A549 (cell line): ENCODE results near the gene RASSF3. TPM values are rescaled to one million over a fixed set of nuclear protein-coding genes. Genes with fewer than 3 reads are reported as not detected.

ENCODE experiments used
- ATAC-seq, 2 experiments: fragments of 200-7000 bp in 1 of 2; fragments of >200 bp in 1 of 2; cut with Nextera tagmentation in 1 of 2; cut with Tn5 transposase in 1 of 2; 3 replicates each; pipeline versions ENCODE4 v1.8.0 to v1.9.1; 2018 to 2020; ENCODE audit warnings: mild to moderate bottlenecking in 1 of 2, moderate library complexity in 1 of 2
- CTCF ChIA-PET: fragments of 300-600 bp; sonication (Branson Sonifier 250); formaldehyde crosslinking; extraction: SDS; loops from one replicate; lab custom pipeline; 2021; ENCODE audit warnings: antibody characterized with exemption, inconsistent platforms; lab: Yijun Ruan, JAX
- POLR2A ChIA-PET: fragments of 350-600 bp; formaldehyde crosslinking; extraction: SDS; loops from one replicate; lab custom pipeline; 2021; ENCODE audit warnings: antibody characterized with exemption, inconsistent platforms; lab: Yijun Ruan, JAX
- DNase-seq, 2 experiments: peaks; one replicate each; pipeline versions ENCODE4 v3.0.0 to v3.0.0-alpha.2; 2011 to 2016; ENCODE audit warnings: low read depth in 1 of 2, low spot score in 1 of 2
- FAIRE-seq: peaks from 2 replicates; lab custom pipeline; 2011; peaks lifted over from hg19 to GRCh38; lab: Jason Lieb, UNC
- H3K27ac ChIP-seq, 2 experiments: fragments of >200 bp; sonication (Bioruptor Twin); formaldehyde crosslinking; 3 replicates each; pipeline ENCODE4 v1.5.1; 2016 to 2017
- H3K4me1 ChIP-seq: fragments of >200 bp; sonication (Bioruptor Twin); formaldehyde crosslinking; 3 replicates; pipeline ENCODE4 v1.6.1; 2016
- H3K4me2 ChIP-seq: fragments of >200 bp; sonication (Bioruptor Twin); formaldehyde crosslinking; 3 replicates; pipeline ENCODE4 v1.6.1; 2016
- H3K4me3 ChIP-seq: fragments of >200 bp; sonication (Bioruptor Twin); formaldehyde crosslinking; 3 replicates; pipeline ENCODE4 v1.5.1; 2016
- H3K9me3 ChIP-seq: fragments of >200 bp; sonication (Bioruptor Twin); formaldehyde crosslinking; 3 replicates; pipeline ENCODE4 v1.6.1; 2016
- CBX2 ChIP-seq: fragments of 200-600 bp; sonication (generic); IDR thresholded peaks from 2 replicates; pipeline ENCODE4 v1.6.1; 2016; ENCODE audit warnings: low read depth, mild to moderate bottlenecking, borderline replicate concordance
- CBX8 ChIP-seq: fragments of 200-600 bp; sonication (generic); IDR thresholded peaks from 2 replicates; pipeline ENCODE4 v1.6.1; 2016
- ESRRA ChIP-seq: fragments of 150-350 bp; IDR thresholded peaks from 2 replicates; pipeline ENCODE4 v1.6.1; 2014; ENCODE audit warnings: mild to moderate bottlenecking, low read length, borderline replicate concordance
- FOSB ChIP-seq: fragments of 250-450 bp; sonication (Bioruptor Pico); IDR thresholded peaks from 2 replicates; pipeline ENCODE4 v1.5.0; 2020; ENCODE audit warnings: mild to moderate bottlenecking, moderate library complexity
- FOXS1 ChIP-seq: fragments of 250-450 bp; sonication (Bioruptor Pico); IDR thresholded peaks from 2 replicates; pipeline ENCODE4 v1.5.0; 2020; ENCODE audit warnings: mild to moderate bottlenecking, moderate library complexity
- HDAC2 ChIP-seq: fragments of 200-600 bp; sonication (generic); IDR thresholded peaks from 2 replicates; pipeline ENCODE4 v1.6.1; 2016
- JUNB ChIP-seq: fragments of >200 bp; sonication (Bioruptor Twin); formaldehyde crosslinking; IDR thresholded peaks from 2 replicates; pipeline ENCODE4 v1.6.1; 2016
- KDM5A ChIP-seq: fragments of 200-600 bp; sonication (generic); IDR thresholded peaks from 2 replicates; pipeline ENCODE4 v1.6.1; 2016; ENCODE audit warnings: antibody characterized with exemption, mild to moderate bottlenecking
- MAFK ChIP-seq: fragments of 450-650 bp; IDR thresholded peaks from 2 replicates; pipeline ENCODE4 v1.6.1; 2014; ENCODE audit not compliant: partially characterized antibody
- MAZ ChIP-seq: fragments of 150-350 bp; IDR thresholded peaks from 2 replicates; pipeline ENCODE4 v1.6.1; 2014; ENCODE audit warnings: antibody characterized with exemption, low read depth, low read length, borderline replicate concordance
- NR3C1 ChIP-seq: fragments of >200 bp; sonication (Bioruptor Twin); formaldehyde crosslinking; IDR thresholded peaks from 3 replicates; pipeline ENCODE4 v1.6.1; 2017
- POLR2AphosphoS2 ChIP-seq: conservative IDR thresholded peaks from 2 replicates; pipeline ENCODE4 v1.6.1; 2012; ENCODE audit warnings: low read length, improper control_type of control experiment, inconsistent platforms
- RCOR1 ChIP-seq: fragments of 150-350 bp; IDR thresholded peaks from 2 replicates; pipeline ENCODE4 v1.6.1; 2014; ENCODE audit warnings: antibody characterized with exemption, low read length, low read depth
- RNF2 ChIP-seq: fragments of 200-600 bp; sonication (generic); IDR thresholded peaks from 2 replicates; pipeline ENCODE4 v1.6.1; 2016; ENCODE audit warnings: low read depth, mild to moderate bottlenecking, antibody characterized with exemption, moderate library complexity, borderline replicate concordance
- SREBF2 ChIP-seq: fragments of 450-650 bp; IDR thresholded peaks from 2 replicates; pipeline ENCODE4 v1.6.1; 2014; ENCODE audit warnings: mild to moderate bottlenecking, moderate library complexity
- ZC3H11A ChIP-seq: fragments of 450-650 bp; IDR thresholded peaks from 2 replicates; pipeline ENCODE4 v1.6.1; 2014; ENCODE audit warnings: antibody characterized with exemption, mild to moderate bottlenecking
- ZFP36 ChIP-seq: fragments of 450-650 bp; IDR thresholded peaks from 2 replicates; pipeline ENCODE4 v1.6.1; 2014; ENCODE audit warnings: borderline replicate concordance; ENCODE audit not compliant: partially characterized antibody
- ZSCAN20 ChIP-seq: fragments of 250-450 bp; sonication (Bioruptor Pico); IDR thresholded peaks from 2 replicates; pipeline ENCODE4 v1.8.0; 2022; ENCODE audit warnings: mild to moderate bottlenecking, moderate library complexity
- WGBS: methylation state at CpG from one replicate; pipeline ENCODE4 v1.1.6; 2017; ENCODE audit errors: missing lambda C conversion rate; 5-methylcytosine and 5-hydroxymethylcytosine counted together
- polyA plus RNA-seq, 4 experiments: library from polyadenylated mRNA; depleted of rRNA in 3 of 4; stranded (reverse); fragments of >200 nt; fragmentation: RNase III in 1 of 4; extraction: RNeasy Plus Mini Kit Qiagen cat#74134 plus additional on column Dnase treatment in 1 of 4; gene quantifications; 2 replicates in 3 of 4; 3 replicates in 1 of 4; pipeline ENCODE4 v1.2.3, GENCODE V29; 2011 to 2017
- TF ChIP-seq, protein P1 (sequence below): fragments of >200 bp; sonication (Bioruptor Twin); formaldehyde crosslinking; IDR thresholded peaks from 3 replicates; pipeline ENCODE4 v1.6.1; 2016
- TF ChIP-seq, protein P2 (sequence below): fragments of 250-450 bp; sonication (Bioruptor Pico); IDR thresholded peaks from 2 replicates; pipeline ENCODE4 v1.5.0; 2020; ENCODE audit warnings: low read depth, mild to moderate bottlenecking, moderate library complexity
- TF ChIP-seq, protein P3 (sequence below): IDR thresholded peaks from 2 replicates; pipeline ENCODE4 v1.6.1; 2012
- TF ChIP-seq, protein P4 (sequence below): fragments of 250-450 bp; sonication (Bioruptor Pico); IDR thresholded peaks from 2 replicates; pipeline ENCODE4 v1.5.0; 2021; ENCODE audit warnings: mild to moderate bottlenecking, moderate library complexity, borderline replicate concordance
- TF ChIP-seq, protein P5 (sequence below): fragments of 150-350 bp; IDR thresholded peaks from 2 replicates; pipeline ENCODE4 v1.6.1; 2014; ENCODE audit warnings: low read depth, mild to moderate bottlenecking, low read length

Gene RASSF3
- polyA plus RNA-seq, 2 of the 4 experiments (the other 2 are of a cell fraction), result 19.7 to 35.4 TPM

DNA sequence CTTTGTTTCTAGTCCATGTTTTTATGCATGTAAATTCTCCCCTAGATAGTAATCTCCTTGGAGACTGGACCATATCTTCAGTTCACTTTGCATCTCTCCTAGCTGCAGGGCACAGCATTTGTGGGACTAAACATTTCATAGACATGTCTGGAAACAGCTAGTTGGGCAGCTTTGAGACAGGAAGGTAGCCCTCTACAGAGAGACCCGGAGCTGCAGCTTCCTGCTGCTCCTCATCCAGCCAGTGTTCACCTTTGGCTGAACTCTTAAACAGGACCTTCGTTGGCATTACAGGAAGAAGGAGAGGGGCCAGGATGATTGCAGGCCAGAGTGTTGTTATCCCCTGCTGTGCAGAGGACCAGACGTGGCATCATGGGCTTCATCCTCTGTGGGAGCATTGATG, 96.0 kb downstream of the RASSF3 start (continued):
- no peak for TF ChIP-seq ZC3H11A

DNA sequence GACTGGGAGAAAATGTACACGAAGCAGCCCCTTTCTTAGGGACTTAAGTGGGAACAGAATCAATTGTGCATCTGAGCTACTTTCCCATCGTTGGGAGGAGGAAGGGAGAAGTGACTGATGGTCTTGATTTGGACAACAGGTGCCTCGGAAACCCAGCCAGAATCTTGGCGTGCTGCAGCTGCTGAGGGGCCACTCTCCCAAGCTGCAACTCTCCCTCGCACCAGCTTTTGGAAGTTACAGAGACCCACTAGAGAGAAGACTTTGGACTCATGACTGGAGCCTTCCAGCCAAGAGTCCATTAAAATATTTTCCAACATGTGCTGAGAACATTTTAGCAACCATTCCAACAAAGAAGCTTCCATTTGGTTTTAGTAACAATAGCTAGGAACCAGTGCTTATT, 96.6 kb downstream of the RASSF3 start:
- H3K4me2 ChIP-seq, result no peak overlapping the region
- H3K27ac ChIP-seq, result no peak overlapping the region
- DNase-seq (no peak), FAIRE-seq (no peak), ATAC-seq (no peak)
- no peaks in the 10 kb centered on the region for H3K9me3 ChIP-seq
- TF ChIP-seq SREBF2, result no peak
- TF ChIP-seq MAZ, result no peak
- TF ChIP-seq, protein P1, sequence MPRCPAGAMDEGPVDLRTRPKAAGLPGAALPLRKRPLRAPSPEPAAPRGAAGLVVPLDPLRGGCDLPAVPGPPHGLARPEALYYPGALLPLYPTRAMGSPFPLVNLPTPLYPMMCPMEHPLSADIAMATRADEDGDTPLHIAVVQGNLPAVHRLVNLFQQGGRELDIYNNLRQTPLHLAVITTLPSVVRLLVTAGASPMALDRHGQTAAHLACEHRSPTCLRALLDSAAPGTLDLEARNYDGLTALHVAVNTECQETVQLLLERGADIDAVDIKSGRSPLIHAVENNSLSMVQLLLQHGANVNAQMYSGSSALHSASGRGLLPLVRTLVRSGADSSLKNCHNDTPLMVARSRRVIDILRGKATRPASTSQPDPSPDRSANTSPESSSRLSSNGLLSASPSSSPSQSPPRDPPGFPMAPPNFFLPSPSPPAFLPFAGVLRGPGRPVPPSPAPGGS, result no peak
- no peak for TF ChIP-seq POLR2AphosphoS2
- no peak for TF ChIP-seq KDM5A
- no peaks in the 10 kb centered on the region for H3K4me1 ChIP-seq
- CTCF ChIA-PET, result interaction anchor here (0.6 to 6.2 kb wide), 5 partner anchors 9 to 158 kb away, joined by 3 to 45 read pairs (median 5); no protein-coding TSS in a partner anchor
- POLR2A ChIA-PET, result no interaction called here
- no peak overlapping the region for H3K4me3 ChIP-seq
- WGBS, result 91% methylated on average over 5 of the region's 5 CpGs

DNA sequence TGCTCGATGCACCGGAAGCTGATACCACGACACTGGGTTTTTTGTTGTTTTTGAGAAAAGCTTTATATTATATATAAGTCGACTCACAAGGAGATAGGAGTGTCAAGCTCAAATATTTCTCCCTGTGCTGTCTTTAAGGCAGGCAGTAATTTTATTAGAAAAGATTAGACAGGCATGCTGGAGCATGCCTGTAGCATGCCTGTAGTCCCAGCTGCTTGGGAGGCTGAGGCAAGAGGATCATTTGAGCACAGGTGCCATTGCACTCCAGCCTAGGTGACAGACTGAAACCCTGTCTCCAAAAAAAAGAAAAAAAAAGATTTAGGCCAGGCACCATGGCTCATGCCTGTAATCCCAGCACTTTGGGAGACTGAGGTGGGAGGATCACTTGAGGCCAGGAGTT, 97.1 kb downstream of the RASSF3 start:
- ChIA-PET POLR2A (no interaction called here), CTCF (interaction anchor here (0.6 to 6.2 kb wide), 6 partner anchors 9 to 158 kb away, joined by 3 to 45 read pairs (median 5); no protein-coding TSS in a partner anchor)
- H3K4me1 ChIP-seq, result no peaks in the 10 kb centered on the region
- H3K4me3 ChIP-seq, result no peak overlapping the region
- H3K9me3 ChIP-seq, result no peaks in the 10 kb centered on the region
- H3K4me2 ChIP-seq, result no peak overlapping the region
- FAIRE-seq, result no peak
- WGBS, result 88% methylated on average over 4 of the region's 4 CpGs
- TF ChIP-seq RCOR1 (no peak), JUNB (no peak), NR3C1 (no peak), ESRRA (no peak), CBX8 (no peak)
- H3K27ac ChIP-seq, result no peak overlapping the region
- ATAC-seq, result no peak
- DNase-seq, result no peak

DNA sequence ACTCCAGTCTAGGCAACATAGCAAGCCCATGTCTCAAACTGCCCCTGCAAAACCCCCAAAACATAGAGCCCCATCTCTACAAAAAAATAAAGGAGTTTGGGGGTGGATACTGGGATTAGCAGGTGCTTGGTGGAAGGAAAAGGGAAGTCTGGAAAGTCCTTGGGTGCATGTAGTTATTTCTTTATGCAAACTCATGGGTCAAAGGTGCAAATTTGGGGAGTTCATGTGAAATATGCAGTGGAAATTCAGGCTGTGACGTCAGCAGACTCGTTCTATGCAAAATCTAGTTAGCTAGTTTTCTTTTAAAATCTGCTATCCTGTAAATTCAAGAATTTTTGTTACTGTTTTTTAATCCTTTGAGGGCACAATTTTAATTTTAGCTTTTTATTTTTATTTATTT, 97.6 kb downstream of the RASSF3 start:
- ChIA-PET POLR2A (no interaction called here), CTCF (interaction anchor here (1.0 to 6.2 kb wide), 6 partner anchors 11 to 159 kb away, joined by 3 to 45 read pairs (median 4); partner anchors contain the start of gene RASSF3)
- ATAC-seq (no peak), FAIRE-seq (no peak), DNase-seq (no peak)
- H3K4me2 ChIP-seq, result no peak overlapping the region
- 94% methylated on average over 2 of the region's 2 CpGs for WGBS
- no peak overlapping the region for H3K4me3 ChIP-seq
- TF ChIP-seq, protein P2, sequence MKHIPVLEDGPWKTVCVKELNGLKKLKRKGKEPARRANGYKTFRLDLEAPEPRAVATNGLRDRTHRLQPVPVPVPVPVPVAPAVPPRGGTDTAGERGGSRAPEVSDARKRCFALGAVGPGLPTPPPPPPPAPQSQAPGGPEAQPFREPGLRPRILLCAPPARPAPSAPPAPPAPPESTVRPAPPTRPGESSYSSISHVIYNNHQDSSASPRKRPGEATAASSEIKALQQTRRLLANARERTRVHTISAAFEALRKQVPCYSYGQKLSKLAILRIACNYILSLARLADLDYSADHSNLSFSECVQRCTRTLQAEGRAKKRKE (CRISPR knock-in tag), result no peak
- TF ChIP-seq FOSB (CRISPR knock-in tag) (no peak), ZSCAN20 (CRISPR knock-in tag) (no peak), HDAC2 (no peak), MAFK (no peak), SREBF2 (no peak)
- TF ChIP-seq, protein P3, sequence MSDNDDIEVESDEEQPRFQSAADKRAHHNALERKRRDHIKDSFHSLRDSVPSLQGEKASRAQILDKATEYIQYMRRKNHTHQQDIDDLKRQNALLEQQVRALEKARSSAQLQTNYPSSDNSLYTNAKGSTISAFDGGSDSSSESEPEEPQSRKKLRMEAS, result no peak
- H3K4me1 ChIP-seq, result no peaks in the 10 kb centered on the region
- H3K9me3 ChIP-seq, result no peaks in the 10 kb centered on the region
- no peak overlapping the region for H3K27ac ChIP-seq

DNA sequence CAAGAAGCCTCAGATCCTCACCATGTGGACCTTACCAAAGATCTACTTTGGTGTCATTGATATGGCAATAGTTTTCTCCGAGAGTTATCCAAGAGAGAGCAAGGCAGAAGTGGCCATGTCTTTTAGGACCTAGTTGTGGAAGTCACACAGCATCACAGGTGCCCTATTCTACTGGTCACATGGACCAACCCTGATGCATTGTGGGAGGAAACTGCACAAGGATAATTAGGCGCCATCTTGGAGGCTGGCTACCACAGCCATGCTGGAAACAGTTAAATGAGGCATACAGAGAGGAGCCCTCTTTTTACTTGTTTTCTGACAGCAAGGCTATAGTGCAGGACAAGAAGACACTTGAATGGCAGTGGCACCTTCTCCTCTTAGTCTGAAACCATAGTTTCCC, 99.1 kb downstream of the RASSF3 start:
- DNase-seq, result no peak
- ATAC-seq, result no peak
- FAIRE-seq, result no peak
- no peaks in the 10 kb centered on the region for H3K9me3 ChIP-seq
- H3K4me2 ChIP-seq, result no peak overlapping the region
- no peak overlapping the region for H3K4me3 ChIP-seq
- POLR2A ChIA-PET, result no interaction called here
- CTCF ChIA-PET, result interaction anchor here (2.6 to 6.2 kb wide), 2 partner anchors 13 to 160 kb away, joined by 9 to 45 read pairs; no protein-coding TSS in a partner anchor
- no peak overlapping the region for H3K27ac ChIP-seq
- WGBS, result 100% methylated on average over 2 of the region's 2 CpGs
- H3K4me1 ChIP-seq, result no peaks in the 10 kb centered on the region
- TF ChIP-seq ZFP36 (no peak), FOXS1 (CRISPR knock-in tag) (no peak), RNF2 (no peak), RCOR1 (no peak), CBX2 (no peak), JUNB (no peak)
- TF ChIP-seq, protein P4, sequence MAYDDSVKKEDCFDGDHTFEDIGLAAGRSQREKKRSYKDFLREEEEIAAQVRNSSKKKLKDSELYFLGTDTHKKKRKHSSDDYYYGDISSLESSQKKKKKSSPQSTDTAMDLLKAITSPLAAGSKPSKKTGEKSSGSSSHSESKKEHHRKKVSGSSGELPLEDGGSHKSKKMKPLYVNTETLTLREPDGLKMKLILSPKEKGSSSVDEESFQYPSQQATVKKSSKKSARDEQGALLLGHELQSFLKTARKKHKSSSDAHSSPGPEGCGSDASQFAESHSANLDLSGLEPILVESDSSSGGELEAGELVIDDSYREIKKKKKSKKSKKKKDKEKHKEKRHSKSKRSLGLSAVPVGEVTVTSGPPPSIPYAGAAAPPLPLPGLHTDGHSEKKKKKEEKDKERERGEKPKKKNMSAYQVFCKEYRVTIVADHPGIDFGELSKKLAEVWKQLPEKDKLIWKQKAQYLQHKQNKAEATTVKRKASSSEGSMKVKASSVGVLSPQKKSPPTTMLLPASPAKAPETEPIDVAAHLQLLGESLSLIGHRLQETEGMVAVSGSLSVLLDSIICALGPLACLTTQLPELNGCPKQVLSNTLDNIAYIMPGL (CRISPR knock-in tag), result no peak
- TF ChIP-seq, protein P3, result no peak
- TF ChIP-seq, protein P2 (CRISPR knock-in tag), result no peak
- TF ChIP-seq, protein P5, sequence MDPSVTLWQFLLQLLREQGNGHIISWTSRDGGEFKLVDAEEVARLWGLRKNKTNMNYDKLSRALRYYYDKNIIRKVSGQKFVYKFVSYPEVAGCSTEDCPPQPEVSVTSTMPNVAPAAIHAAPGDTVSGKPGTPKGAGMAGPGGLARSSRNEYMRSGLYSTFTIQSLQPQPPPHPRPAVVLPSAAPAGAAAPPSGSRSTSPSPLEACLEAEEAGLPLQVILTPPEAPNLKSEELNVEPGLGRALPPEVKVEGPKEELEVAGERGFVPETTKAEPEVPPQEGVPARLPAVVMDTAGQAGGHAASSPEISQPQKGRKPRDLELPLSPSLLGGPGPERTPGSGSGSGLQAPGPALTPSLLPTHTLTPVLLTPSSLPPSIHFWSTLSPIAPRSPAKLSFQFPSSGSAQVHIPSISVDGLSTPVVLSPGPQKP, result no peak
